Thyroid gland (tissue), 4 donors: ENCODE results near the gene SV2B. TPM values are rescaled to one million over a fixed set of nuclear protein-coding genes. Genes with fewer than 3 reads are reported as not detected.
"Not testable (repeated sequence)": the region's sequence is repeated elsewhere in the genome, so short reads cannot be mapped to it uniquely, and the experiment has no call there.

ENCODE experiments used
- DNase-seq, 2 donors: peaks; one replicate each; pipeline ENCODE4 v3.0.0-alpha.2; 2019
- H3K27ac ChIP-seq, 3 donors: fragments of 200-600 bp; sonication (generic); 1 replicate in 2 of 3; 2 replicates in 1 of 3; pipeline ENCODE4 v1.5.1; 2016 to 2019; ENCODE audit warnings: mild to moderate bottlenecking in 1 of 3, moderate library complexity in 1 of 3
- H3K27me3 ChIP-seq: fragments of 200-600 bp; sonication (generic); one replicate; pipeline ENCODE4 v1.5.1; 2019
- H3K36me3 ChIP-seq, 2 donors: fragments of 200-600 bp; sonication (generic); one replicate each; pipeline ENCODE4 v1.5.1; 2016 to 2019
- H3K4me1 ChIP-seq, 2 donors: fragments of 200-600 bp; sonication (generic); one replicate each; pipeline ENCODE4 v1.5.1; 2017 to 2019
- H3K4me3 ChIP-seq, 3 donors: fragments of 200-600 bp; sonication (generic); replicated peaks in 1 of 3; 1 replicate in 2 of 3; 2 replicates in 1 of 3; pipeline ENCODE4 v1.5.1; 2016; ENCODE audit warnings: mild to moderate bottlenecking in 1 of 3
- H3K9me3 ChIP-seq: fragments of 200-600 bp; sonication (generic); one replicate; pipeline ENCODE4 v1.5.1; 2017
- POLR2A ChIP-seq, 2 donors: fragments of 450-650 bp; IDR thresholded peaks; one replicate each; pipeline ENCODE4 v1.6.1; 2017; ENCODE audit warnings: antibody characterized with exemption in 2 of 2, mild to moderate bottlenecking in 2 of 2, moderate library complexity in 1 of 2
- WGBS, 2 donors: methylation state at CpG; one replicate each; pipeline ENCODE4 v1.1.5; 2017; 5-methylcytosine and 5-hydroxymethylcytosine counted together
- intact Hi-C: fragments of 100-400 bp; cut with DNase I; formaldehyde crosslinking; loops from one replicate; pipeline ENCODE4 v1.15.1; 2023
- total RNA-seq, 4 donors: library from RNA; depleted of rRNA; stranded (reverse); fragments of >200 nt; gene quantifications; one replicate each; pipeline ENCODE4 v1.2.3, GENCODE V29; 2016
- TF ChIP-seq, protein P1 (sequence below), 6 experiments: fragments of 200-600 bp in 3 of 6; fragments of 450-650 bp in 3 of 6; sonication (generic) in 3 of 6; IDR thresholded peaks; one replicate each; pipeline ENCODE4 v1.5.1; 2016 to 2019; ENCODE audit warnings: antibody characterized with exemption in 6 of 6, mild to moderate bottlenecking in 2 of 6, inconsistent platforms in 1 of 6, moderate library complexity in 1 of 6

Gene SV2B
- total RNA-seq, 4 donors from 2014 or later = 0.83 to 3.9 (median 2.2) TPM

DNA sequence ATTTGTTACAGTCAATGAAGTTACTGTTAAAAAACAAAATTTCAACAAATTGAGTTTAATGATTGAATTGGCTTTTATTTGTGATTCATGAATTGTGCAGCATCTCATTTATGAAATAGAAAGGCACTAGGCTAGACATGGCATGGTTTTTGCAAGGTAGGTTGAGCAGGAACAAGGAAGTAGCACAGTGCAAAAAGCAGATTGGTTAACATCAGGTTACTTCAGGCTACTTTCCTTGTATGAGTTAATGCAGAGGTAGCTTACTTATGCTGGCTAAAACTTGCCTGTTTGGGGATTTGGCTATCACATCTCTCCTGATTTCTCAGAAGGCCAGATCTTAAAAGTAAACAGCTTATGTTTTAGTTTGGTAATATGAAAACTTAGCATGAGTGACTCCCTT lies 23.0 kb upstream of the SV2B start:
- Histone ChIP-seq H3K4me3 (no peak overlapping the region), H3K27me3 (no peaks in the 10 kb centered on the region), H3K36me3 (no peaks in the 10 kb centered on the region), H3K4me1 (no peaks in the 10 kb centered on the region), H3K9me3 (no peaks in the 10 kb centered on the region), H3K27ac (no peak overlapping the region)
- DNase-seq = no peak
- TF ChIP-seq, protein P1, sequence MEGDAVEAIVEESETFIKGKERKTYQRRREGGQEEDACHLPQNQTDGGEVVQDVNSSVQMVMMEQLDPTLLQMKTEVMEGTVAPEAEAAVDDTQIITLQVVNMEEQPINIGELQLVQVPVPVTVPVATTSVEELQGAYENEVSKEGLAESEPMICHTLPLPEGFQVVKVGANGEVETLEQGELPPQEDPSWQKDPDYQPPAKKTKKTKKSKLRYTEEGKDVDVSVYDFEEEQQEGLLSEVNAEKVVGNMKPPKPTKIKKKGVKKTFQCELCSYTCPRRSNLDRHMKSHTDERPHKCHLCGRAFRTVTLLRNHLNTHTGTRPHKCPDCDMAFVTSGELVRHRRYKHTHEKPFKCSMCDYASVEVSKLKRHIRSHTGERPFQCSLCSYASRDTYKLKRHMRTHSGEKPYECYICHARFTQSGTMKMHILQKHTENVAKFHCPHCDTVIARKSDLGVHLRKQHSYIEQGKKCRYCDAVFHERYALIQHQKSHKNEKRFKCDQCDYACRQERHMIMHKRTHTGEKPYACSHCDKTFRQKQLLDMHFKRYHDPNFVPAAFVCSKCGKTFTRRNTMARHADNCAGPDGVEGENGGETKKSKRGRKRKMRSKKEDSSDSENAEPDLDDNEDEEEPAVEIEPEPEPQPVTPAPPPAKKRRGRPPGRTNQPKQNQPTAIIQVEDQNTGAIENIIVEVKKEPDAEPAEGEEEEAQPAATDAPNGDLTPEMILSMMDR (IDR thresholded peaks at IDR 0.05) = no peak
- no peak for TF ChIP-seq POLR2A (IDR thresholded peaks at IDR 0.05)
- intact Hi-C loops = no loop called here

DNA sequence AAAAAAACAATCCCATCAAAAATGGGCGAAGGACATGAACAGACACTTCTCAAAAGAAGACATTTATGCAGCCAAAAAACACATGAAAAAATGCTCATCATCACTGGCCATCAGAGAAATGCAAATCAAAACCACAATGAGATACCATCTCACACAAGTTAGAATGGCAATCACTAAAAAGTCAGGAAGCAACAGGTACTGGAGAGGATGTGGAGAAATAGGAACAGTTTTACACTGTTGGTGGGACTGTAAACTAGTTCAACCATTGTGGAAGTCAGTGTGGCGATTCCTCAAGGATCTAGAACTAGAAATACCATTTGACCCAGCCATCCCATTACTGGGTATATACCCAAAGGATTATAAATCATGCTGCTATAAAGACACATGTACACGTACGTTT lies 6.2 kb upstream of the SV2B start:
- H3K27ac ChIP-seq, H3K9me3 ChIP-seq, H3K4me1 ChIP-seq, H3K36me3 ChIP-seq, H3K27me3 ChIP-seq, H3K4me3 ChIP-seq, intact Hi-C loops, DNase-seq: not testable (repeated sequence)
- WGBS, 2 donors = 91 to 95% methylated on average over 4 of the region's 4 CpGs

DNA sequence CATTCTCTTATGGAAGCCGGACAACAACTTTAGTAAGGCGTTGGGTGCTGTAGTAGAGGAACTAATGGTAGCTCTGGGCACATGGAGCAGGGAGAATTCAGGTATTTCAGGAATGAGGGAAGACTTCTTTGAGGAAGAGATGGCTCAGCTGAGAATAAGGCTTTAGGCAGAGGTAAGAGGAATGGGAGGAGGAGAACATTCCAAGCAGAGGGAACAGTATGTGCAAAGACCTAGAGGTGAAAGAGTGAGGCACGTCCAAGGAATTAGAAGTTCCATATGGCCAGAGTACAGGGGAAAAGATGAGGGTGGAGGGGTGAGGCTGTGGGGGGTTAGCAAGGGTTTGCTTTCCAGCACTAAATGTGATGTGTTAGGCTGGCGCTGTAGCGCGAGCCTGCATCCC lies 1.6 kb upstream of the SV2B start:
- no peak for TF ChIP-seq POLR2A (IDR thresholded peaks at IDR 0.05)
- TF ChIP-seq, protein P1 (IDR thresholded peaks at IDR 0.05) = no peak
- no peaks in the 10 kb centered on the region for H3K9me3 ChIP-seq
- H3K4me1 ChIP-seq = peaks cover 0 to 13% of the 10 kb centered on the region in 2 donors
- H3K27ac ChIP-seq = no peak overlapping the region
- no peak overlapping the region for H3K4me3 ChIP-seq
- intact Hi-C loops = no loop called here
- 90 to 95% methylated on average over 6 of the region's 6 CpGs for WGBS, 2 donors
- no peak for DNase-seq
- peaks cover 7% of the 10 kb centered on the region for H3K27me3 ChIP-seq
- H3K36me3 ChIP-seq = no peaks in the 10 kb centered on the region

DNA sequence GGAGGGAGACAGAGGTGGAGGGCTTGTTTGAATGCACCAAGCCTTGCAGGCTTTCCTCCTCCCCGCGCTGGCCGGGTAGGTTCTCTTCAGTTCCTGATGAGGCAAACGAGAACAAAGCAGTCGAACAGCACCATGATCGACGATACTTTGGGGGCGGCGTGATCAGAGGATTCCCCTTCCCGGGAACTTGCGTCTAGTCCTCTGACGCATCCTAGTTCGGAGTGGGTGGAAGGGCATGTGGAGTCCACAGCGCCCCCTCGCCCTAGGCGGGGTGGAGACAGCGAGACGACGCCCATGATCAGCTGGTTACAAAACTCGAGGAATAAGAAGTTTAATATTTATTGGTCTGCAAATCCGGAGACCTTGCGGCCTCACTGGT lies 452 bp upstream of the SV2B start:
- H3K36me3 ChIP-seq = no peaks in the 10 kb centered on the region
- H3K4me3 ChIP-seq = peak overlapping the region in 2 of 3 donors; percentile 10 to 17
- H3K9me3 ChIP-seq = no peaks in the 10 kb centered on the region
- peak in 1 of 2 donors; percentile 6 for DNase-seq
- no peak overlapping the region for H3K27ac ChIP-seq
- whole genome bisulfite sequencing, 2 donors = 2 to 5% methylated on average over 16 to 22 of the region's 22 CpGs
- peaks cover 0 to 13% of the 10 kb centered on the region in 2 donors for H3K4me1 ChIP-seq
- TF ChIP-seq, protein P1 (IDR thresholded peaks at IDR 0.05) = no peak
- TF ChIP-seq POLR2A (IDR thresholded peaks at IDR 0.05) = no peak
- peaks cover 7% of the 10 kb centered on the region for H3K27me3 ChIP-seq
- intact Hi-C loops = no loop called here

DNA sequence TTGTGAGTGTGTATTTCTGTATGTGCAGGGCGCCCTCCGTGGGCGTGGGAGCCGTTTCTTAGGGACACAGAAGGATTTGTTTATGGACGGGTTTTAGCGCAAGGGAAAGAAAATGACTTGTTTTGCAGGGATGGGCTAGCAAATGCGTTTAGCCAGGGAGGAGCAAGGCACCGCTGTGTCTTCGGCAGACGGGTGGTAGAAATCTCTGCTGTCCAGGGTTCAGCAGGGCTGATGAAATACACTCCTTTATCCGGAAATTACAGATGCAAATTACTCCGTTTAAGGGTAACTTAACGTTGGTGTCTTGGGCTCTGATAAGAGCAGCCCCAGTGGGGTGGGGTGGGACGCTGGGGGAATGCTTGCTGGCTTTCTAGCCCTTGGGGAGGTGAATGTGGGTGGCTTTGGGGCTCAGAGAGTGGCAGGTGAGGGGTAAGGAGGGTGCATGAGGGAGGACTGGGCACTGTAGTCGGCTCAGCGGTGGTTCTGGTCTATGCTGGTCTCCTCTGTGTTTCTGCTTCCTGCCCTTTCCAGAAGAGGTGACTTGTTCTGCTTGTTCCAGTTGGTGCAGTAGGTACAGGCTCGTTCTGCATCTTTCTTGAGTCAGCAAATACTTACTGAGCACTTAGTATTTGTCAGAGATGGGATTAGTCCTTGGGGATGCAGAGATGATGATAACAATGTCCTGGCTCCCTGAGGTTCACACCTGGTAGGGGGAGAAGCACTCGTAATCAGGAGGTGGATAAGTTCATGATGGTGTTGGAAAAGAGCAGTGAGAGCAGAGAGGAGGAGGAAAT lies 954 bp downstream of the SV2B start:
- H3K9me3 ChIP-seq = no peaks in the 10 kb centered on the region
- no peak overlapping the region for H3K27ac ChIP-seq
- TF ChIP-seq, protein P1 (IDR thresholded peaks at IDR 0.05) = no peak
- no peak for TF ChIP-seq POLR2A (IDR thresholded peaks at IDR 0.05)
- H3K36me3 ChIP-seq = no peaks in the 10 kb centered on the region
- no peak overlapping the region for H3K4me3 ChIP-seq
- H3K27me3 ChIP-seq = peaks cover 7% of the 10 kb centered on the region
- DNase-seq = no peak
- intact Hi-C loops = no loop called here
- H3K4me1 ChIP-seq = peaks cover 0 to 13% of the 10 kb centered on the region in 2 donors
- 9 to 11% methylated on average over 18 of the region's 18 CpGs for WGBS, 2 donors
